H9 (cell line): ENCODE results near the gene TSPAN5. TPM values are rescaled to one million over a fixed set of nuclear protein-coding genes. Genes with fewer than 3 reads are reported as not detected.

Source experiments
- DNase-seq: peaks from one replicate; pipeline ENCODE4 v3.0.0-alpha.2; 2017
- H2AFZ ChIP-seq: one replicate; pipeline ENCODE4 v1.6.1; 2013; ENCODE audit warnings: mild to moderate bottlenecking, low read length, control low read depth, moderate library complexity
- H2AK5ac ChIP-seq: 2 replicates; pipeline ENCODE4 v1.6.1; 2013; ENCODE audit warnings: low read length, control low read depth, mixed read lengths; ENCODE audit not compliant: insufficient read length
- H2BK120ac ChIP-seq: one replicate; pipeline ENCODE4 v1.6.1; 2013; ENCODE audit warnings: low read depth, mild to moderate bottlenecking, low read length, control low read depth, inconsistent platforms; ENCODE audit not compliant: poor library complexity, severe bottlenecking
- H2BK12ac ChIP-seq: 2 replicates; pipeline ENCODE4 v1.6.1; 2013; ENCODE audit warnings: low read length, control low read depth, mixed read lengths, low read depth; ENCODE audit not compliant: insufficient read length
- H2BK15ac ChIP-seq: 2 replicates; pipeline ENCODE4 v1.6.1; 2013; ENCODE audit warnings: low read depth, low read length, control low read depth
- H2BK20ac ChIP-seq: one replicate; pipeline ENCODE4 v1.6.1; 2013; ENCODE audit warnings: low read depth, mild to moderate bottlenecking, low read length, control low read depth, inconsistent platforms; ENCODE audit not compliant: poor library complexity, severe bottlenecking
- H2BK5ac ChIP-seq: 2 replicates; pipeline ENCODE4 v1.6.1; 2013; ENCODE audit warnings: low read length, control low read depth, mixed read lengths; ENCODE audit not compliant: insufficient read length
- H3K14ac ChIP-seq: 2 replicates; pipeline ENCODE4 v1.6.1; 2013; ENCODE audit warnings: low read length, control low read depth; ENCODE audit not compliant: insufficient read depth
- H3K18ac ChIP-seq: 2 replicates; pipeline ENCODE4 v1.6.1; 2013; ENCODE audit warnings: low read depth, mild to moderate bottlenecking, mixed read lengths, low read length, control low read depth; ENCODE audit not compliant: insufficient read length
- H3K23ac ChIP-seq: 2 replicates; pipeline ENCODE4 v1.6.1; 2013; ENCODE audit warnings: low read length, control low read depth, mixed read lengths, low read depth; ENCODE audit not compliant: insufficient read length
- H3K23me2 ChIP-seq: 2 replicates; pipeline ENCODE4 v1.6.1; 2013; ENCODE audit warnings: low read depth, mild to moderate bottlenecking, mixed read lengths, low read length, control low read depth; ENCODE audit not compliant: insufficient read length, poor library complexity, severe bottlenecking
- H3K27ac ChIP-seq: 2 replicates; pipeline ENCODE4 v1.5.1; 2013; ENCODE audit warnings: low read length, control low read depth, mixed read lengths, low read depth; ENCODE audit not compliant: insufficient read length
- H3K27me3 ChIP-seq: 2 replicates; pipeline ENCODE4 v1.6.1; 2013; ENCODE audit warnings: low read length, control low read depth, inconsistent platforms; ENCODE audit not compliant: insufficient read depth
- H3K4ac ChIP-seq: 2 replicates; pipeline ENCODE4 v1.6.1; 2013; ENCODE audit warnings: low read depth, mild to moderate bottlenecking, control low read depth, inconsistent platforms, low read length, moderate library complexity
- H3K4me1 ChIP-seq: 2 replicates; pipeline ENCODE4 v1.6.1; 2013; ENCODE audit warnings: low read length, control low read depth, inconsistent platforms; ENCODE audit not compliant: insufficient read depth
- H3K4me2 ChIP-seq: 2 replicates; pipeline ENCODE4 v1.6.1; 2013; ENCODE audit warnings: low read length, control low read depth, mixed read lengths; ENCODE audit not compliant: insufficient read length, insufficient read depth
- H3K56ac ChIP-seq: 2 replicates; pipeline ENCODE4 v1.6.1; 2013; ENCODE audit warnings: low read depth, mild to moderate bottlenecking, mixed read lengths, low read length, control low read depth; ENCODE audit not compliant: insufficient read length
- H3K79me1 ChIP-seq: 2 replicates; pipeline ENCODE4 v1.6.1; 2013; ENCODE audit warnings: low read depth, mild to moderate bottlenecking, moderate library complexity, low read length, control low read depth, inconsistent platforms; ENCODE audit not compliant: insufficient read depth, poor library complexity, severe bottlenecking
- H3K79me2 ChIP-seq: 2 replicates; pipeline ENCODE4 v1.6.1; 2013; ENCODE audit warnings: low read length, control low read depth, inconsistent platforms; ENCODE audit not compliant: insufficient read depth
- H3K9ac ChIP-seq: 2 replicates; pipeline ENCODE4 v1.6.1; 2013; ENCODE audit warnings: low read length, control low read depth, mixed read lengths; ENCODE audit not compliant: insufficient read length; ENCODE audit errors: extremely low read depth
- H3K9me3 ChIP-seq: one replicate; pipeline ENCODE4 v1.6.1; 2013; ENCODE audit warnings: low read depth, low read length, inconsistent platforms; ENCODE audit not compliant: control insufficient read depth
- H3T11ph ChIP-seq: one replicate; pipeline ENCODE4 v1.6.1; 2013; ENCODE audit warnings: mild to moderate bottlenecking, low read length, control low read depth, inconsistent platforms
- H4K20me1 ChIP-seq: one replicate; pipeline ENCODE4 v1.6.1; 2013; ENCODE audit not compliant: control insufficient read depth, insufficient read length, insufficient read depth
- H4K5ac ChIP-seq: 2 replicates; pipeline ENCODE4 v1.6.1; 2013; ENCODE audit warnings: low read depth, mild to moderate bottlenecking, mixed read lengths, low read length, control low read depth; ENCODE audit not compliant: insufficient read length
- H4K8ac ChIP-seq: replicated peaks from 2 replicates; pipeline ENCODE4 v1.6.1; 2013; ENCODE audit warnings: low read length, control low read depth, mixed read lengths, low read depth; ENCODE audit not compliant: insufficient read length
- H4K91ac ChIP-seq: 2 replicates; pipeline ENCODE4 v1.6.1; 2013; ENCODE audit warnings: low read depth, mild to moderate bottlenecking, moderate library complexity, mixed read lengths, low read length, control low read depth; ENCODE audit not compliant: insufficient read length
- H3K27ac Mint-ChIP-seq, 3 experiments: 2 replicates in 2 of 3; 3 replicates in 1 of 3; pipeline ENCODE4 v1.8.0; 2020 to 2021; ENCODE audit warnings: mixed read lengths in 3 of 3, mild to moderate bottlenecking in 1 of 3, moderate library complexity in 1 of 3
- H3K27me3 Mint-ChIP-seq: 2 replicates; pipeline ENCODE4 v1.8.0; 2021; ENCODE audit warnings: low read depth, mild to moderate bottlenecking, moderate library complexity, mixed read lengths
- H3K36me3 Mint-ChIP-seq, 3 experiments: 2 replicates in 2 of 3; 3 replicates in 1 of 3; pipeline ENCODE4 v1.8.0; 2020 to 2021; ENCODE audit warnings: low read depth in 3 of 3, mixed read lengths in 3 of 3; ENCODE audit not compliant: insufficient read depth in 1 of 3
- H3K4me1 Mint-ChIP-seq, 2 experiments: 2 replicates each; pipeline ENCODE4 v1.8.0; 2020; ENCODE audit warnings: mixed read lengths in 2 of 2
- H3K4me3 Mint-ChIP-seq, 2 experiments: 2 replicates in 1 of 2; 3 replicates in 1 of 2; pipeline ENCODE4 v1.8.0; 2020 to 2021; ENCODE audit warnings: mild to moderate bottlenecking in 2 of 2, mixed read lengths in 2 of 2, moderate library complexity in 1 of 2
- H3K9me3 Mint-ChIP-seq, 2 experiments: 2 replicates in 1 of 2; 3 replicates in 1 of 2; pipeline ENCODE4 v1.8.0; 2020; ENCODE audit warnings: mild to moderate bottlenecking in 2 of 2, mixed read lengths in 2 of 2, moderate library complexity in 1 of 2
- WGBS: extraction: QIAGEN DNeasy Blood & Tissue Kit; methylation state at CpG from one replicate; pipeline ENCODE4 v1.1.7; 2013; ENCODE audit warnings: missing lambda C conversion rate, low lambda C conversion rate, mixed read lengths; ENCODE audit not compliant: insufficient read length; ENCODE audit errors: extremely low coverage; 5-methylcytosine and 5-hydroxymethylcytosine counted together
- total RNA-seq: library from RNA; stranded (reverse); gene quantifications from 2 replicates; pipeline ENCODE4 v1.2.1, GENCODE V29; 2021
- TF ChIP-seq, protein P1 (sequence below): fragments of 200-600 bp; sonication (generic); conservative IDR thresholded peaks from 3 replicates; pipeline ENCODE4 v1.8.0; 2021; ENCODE audit warnings: antibody characterized with exemption, mild to moderate bottlenecking

The TSPAN5 gene
- total RNA-seq, 1 experiment from 2014 or later = 7.0 TPM

DNA sequence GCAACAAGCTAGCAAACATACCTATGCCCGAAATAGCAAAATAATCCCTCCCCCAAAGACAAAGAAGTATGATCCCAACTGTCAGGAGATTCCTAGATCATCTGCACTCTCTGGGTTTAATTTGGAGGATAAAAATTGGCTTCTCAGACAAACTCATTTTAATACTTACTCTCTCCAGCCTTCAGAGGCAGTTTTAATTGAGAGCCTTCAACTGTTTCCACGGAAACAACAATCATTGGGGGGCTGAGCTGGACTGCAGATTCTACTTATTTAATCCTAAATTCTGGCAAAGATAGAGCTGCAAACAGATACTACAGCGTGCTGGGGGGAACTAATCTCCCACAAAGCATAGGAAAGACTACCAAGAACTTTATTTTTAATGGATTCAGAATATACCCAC lies 168.2 kb downstream of the TSPAN5 start:
- no peaks in the 10 kb centered on the region for H3K79me2 ChIP-seq
- WGBS = no CpG with 5 or more reads among the region's 3 CpGs
- no peak overlapping the region for H2BK12ac ChIP-seq
- no peak overlapping the region for H3K4ac ChIP-seq
- no peaks in the 10 kb centered on the region for H3K27me3 Mint-ChIP-seq
- H3K4me1 ChIP-seq = peaks cover 5% of the 10 kb centered on the region; the same call in 1 of the 2 replicates
- H3K9ac ChIP-seq = no peak overlapping the region
- H3K9me3 ChIP-seq = no peaks in the 10 kb centered on the region
- H3T11ph ChIP-seq = no peak overlapping the region
- H3K56ac ChIP-seq = no peak overlapping the region
- H3K79me1 ChIP-seq = no peaks in the 10 kb centered on the region
- no peak overlapping the region for H2AFZ ChIP-seq
- peaks cover 0 to under 1% (median 0%) of the 10 kb centered on the region in 3 experiments; a peak in 2 of 7 replicates for H3K36me3 Mint-ChIP-seq
- H3K27ac Mint-ChIP-seq = no peak overlapping the region; a peak in 1 of 7 replicates
- no peak overlapping the region for H3K23ac ChIP-seq
- H2BK15ac ChIP-seq = no peak overlapping the region
- H3K14ac ChIP-seq = no peak overlapping the region
- H3K4me1 Mint-ChIP-seq = peaks cover 34% of the 10 kb centered on the region in 2 experiments
- no peak overlapping the region for H4K8ac ChIP-seq
- no peak overlapping the region for H3K18ac ChIP-seq
- H4K91ac ChIP-seq = no peak overlapping the region
- no peak overlapping the region for H3K4me3 Mint-ChIP-seq
- no peaks in the 10 kb centered on the region for H3K9me3 Mint-ChIP-seq
- H3K23me2 ChIP-seq = no peaks in the 10 kb centered on the region
- H2BK120ac ChIP-seq = no peak overlapping the region
- H3K27me3 ChIP-seq = no peaks in the 10 kb centered on the region
- no peak overlapping the region for H2BK5ac ChIP-seq
- no peak for DNase-seq
- H3K27ac ChIP-seq = no peak overlapping the region
- no peaks in the 10 kb centered on the region for H4K20me1 ChIP-seq
- TF ChIP-seq, protein P1, sequence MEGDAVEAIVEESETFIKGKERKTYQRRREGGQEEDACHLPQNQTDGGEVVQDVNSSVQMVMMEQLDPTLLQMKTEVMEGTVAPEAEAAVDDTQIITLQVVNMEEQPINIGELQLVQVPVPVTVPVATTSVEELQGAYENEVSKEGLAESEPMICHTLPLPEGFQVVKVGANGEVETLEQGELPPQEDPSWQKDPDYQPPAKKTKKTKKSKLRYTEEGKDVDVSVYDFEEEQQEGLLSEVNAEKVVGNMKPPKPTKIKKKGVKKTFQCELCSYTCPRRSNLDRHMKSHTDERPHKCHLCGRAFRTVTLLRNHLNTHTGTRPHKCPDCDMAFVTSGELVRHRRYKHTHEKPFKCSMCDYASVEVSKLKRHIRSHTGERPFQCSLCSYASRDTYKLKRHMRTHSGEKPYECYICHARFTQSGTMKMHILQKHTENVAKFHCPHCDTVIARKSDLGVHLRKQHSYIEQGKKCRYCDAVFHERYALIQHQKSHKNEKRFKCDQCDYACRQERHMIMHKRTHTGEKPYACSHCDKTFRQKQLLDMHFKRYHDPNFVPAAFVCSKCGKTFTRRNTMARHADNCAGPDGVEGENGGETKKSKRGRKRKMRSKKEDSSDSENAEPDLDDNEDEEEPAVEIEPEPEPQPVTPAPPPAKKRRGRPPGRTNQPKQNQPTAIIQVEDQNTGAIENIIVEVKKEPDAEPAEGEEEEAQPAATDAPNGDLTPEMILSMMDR = no peak
- no peak overlapping the region for H2AK5ac ChIP-seq
- H2BK20ac ChIP-seq = no peak overlapping the region
- no peak overlapping the region for H3K4me2 ChIP-seq
- H4K5ac ChIP-seq = no peak overlapping the region
